HG03045 (cell line): ENCODE measurements around the gene STUB1.
"Not testable (repeated sequence)": the region's sequence is repeated elsewhere in the genome, so short reads cannot be mapped to it uniquely, and the experiment has no call there.

Experiments
- ATAC-seq: cut with Tn5 transposase; IDR thresholded peaks from one replicate; pipeline ENCODE4 v1.9.1; 2021; ENCODE audit warnings: mild to moderate bottlenecking, moderate library complexity; ENCODE audit not compliant: unreplicated experiment

Gene STUB1

DNA sequence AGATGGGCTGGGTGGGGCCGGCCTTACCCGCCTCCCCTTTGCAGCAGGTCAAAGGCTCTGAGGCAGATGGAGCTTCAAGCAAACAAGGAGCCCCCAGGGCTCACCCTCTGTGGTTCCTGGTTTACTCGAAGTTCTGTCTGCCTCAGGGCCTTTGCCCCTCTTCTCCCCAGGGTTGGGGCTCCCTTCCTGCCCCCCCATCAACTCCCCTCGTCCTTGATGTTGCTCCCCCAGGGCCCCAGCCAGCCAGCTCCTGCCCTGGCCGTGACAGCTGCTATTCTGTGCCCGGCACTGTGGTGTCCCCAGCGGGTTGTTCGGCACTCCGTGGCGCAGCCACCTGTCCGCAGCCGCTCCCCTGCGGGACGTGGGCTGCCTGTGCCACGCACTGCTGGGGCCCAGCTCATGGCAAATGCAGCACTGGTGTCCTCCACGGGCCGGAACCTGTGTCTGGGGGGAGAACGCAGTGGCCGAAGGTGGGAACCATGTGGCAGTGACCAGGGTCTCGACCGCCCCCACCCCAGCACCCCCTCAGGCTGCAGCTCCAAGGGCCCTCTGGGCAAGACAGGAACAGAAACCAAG, 30.4 kb downstream of the STUB1 start:
- no peak for ATAC-seq

DNA sequence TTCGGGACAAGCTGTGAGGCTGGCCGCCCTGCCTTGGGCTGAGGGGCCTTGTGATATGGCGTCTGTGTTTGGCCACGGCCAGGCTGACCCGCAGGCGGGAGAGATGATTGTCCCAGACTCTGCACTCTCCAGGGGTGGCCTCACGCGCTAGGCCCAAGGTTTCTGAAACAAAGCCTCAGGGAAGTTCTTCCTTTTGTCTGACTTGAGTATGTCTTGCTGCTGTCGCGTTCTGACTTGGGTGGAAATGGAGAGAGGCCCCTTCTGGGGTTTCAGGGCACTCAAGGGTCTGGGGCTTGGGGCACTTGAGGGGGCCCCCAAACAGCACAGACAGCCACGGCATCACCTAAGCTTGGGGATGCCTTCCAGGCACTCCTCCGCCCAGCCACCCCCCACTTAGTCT, 30.9 kb downstream of the STUB1 start:
- no peak for ATAC-seq

- ATAC-seq = no peak
Measured at GRCh38 chr16:711548-712320, 31.5 kb downstream of the STUB1 start.

DNA sequence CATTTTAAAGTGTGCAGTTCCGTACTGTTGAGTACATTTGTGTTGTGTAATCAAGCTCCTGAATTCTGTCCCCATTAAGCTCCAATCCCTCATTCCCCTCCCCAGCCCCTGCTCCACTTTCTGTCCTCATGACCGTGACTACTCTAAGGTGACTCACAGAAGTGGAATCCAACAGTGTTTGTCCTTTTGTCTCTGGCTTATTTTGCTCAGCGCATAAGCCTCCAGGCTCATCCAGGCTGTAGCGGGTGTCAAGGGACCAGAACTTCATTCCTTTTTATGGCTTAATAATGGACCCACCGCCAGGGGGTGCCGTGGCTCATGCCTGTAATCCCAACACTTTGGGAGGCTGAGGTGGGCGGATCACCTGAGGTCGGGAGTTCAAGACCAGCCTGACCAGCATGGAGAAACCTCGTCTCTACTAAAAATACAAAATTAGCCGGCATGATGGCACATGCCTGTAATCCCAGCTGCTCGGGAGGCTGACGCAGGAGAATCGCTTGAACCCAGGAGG, 32.6 kb downstream of the STUB1 start:
- ATAC-seq = not testable (repeated sequence)

- ATAC-seq = no peak
Measured at GRCh38 chr16:714079-714478, 33.9 kb downstream of the STUB1 start.

DNA sequence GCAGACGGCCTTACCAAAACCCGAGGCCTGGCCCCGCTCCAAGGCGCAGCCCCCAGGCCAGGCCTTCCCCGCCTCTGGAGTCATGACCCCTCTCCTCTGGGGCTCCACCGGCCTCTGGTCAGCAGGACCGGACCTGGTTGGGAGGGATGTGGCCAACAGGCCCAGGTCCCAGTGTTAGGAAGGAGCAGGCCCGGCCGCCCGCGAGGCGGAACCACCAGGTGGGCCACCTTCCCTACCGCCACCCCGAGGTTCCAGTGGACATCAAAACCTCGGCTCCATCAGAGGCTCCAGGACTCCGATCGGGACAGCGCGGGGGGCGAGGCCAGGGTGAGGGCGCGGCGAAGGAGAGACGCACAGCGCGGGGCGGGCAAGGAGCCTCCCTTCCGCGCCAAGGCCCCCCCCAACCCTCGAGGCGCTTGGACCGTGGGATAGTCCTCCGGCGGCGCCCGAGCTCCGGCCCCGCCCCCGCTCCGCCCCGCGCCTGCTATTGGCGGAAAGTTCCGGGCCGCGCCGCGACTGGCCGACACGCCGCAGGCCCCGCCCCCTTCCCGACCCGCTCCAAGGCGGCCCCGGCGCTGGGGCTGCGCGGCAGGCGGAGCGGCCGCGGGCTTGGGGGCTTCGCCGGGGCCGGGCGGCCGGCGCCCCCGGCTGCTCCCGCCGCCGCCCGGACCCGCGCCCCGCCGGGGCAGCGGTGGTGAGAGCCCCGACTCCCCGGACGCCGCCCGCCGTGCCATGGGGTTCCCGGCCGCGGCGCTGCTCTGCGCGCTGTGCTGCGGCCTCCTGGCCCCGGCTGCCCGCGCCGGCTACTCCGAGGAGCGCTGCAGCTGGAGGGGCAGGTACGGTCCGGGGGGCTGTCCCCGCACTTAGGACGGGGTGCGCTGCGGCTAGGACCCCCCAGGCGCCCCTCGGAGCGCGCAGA, 34.6 kb downstream of the STUB1 start, which contains the start of gene METRN:
TSS of gene METRN (plus strand) at position 561 of the 919 bp plus-strand sequence. CDS start at position 733, 172 bp downstream.
- no peak for ATAC-seq

DNA sequence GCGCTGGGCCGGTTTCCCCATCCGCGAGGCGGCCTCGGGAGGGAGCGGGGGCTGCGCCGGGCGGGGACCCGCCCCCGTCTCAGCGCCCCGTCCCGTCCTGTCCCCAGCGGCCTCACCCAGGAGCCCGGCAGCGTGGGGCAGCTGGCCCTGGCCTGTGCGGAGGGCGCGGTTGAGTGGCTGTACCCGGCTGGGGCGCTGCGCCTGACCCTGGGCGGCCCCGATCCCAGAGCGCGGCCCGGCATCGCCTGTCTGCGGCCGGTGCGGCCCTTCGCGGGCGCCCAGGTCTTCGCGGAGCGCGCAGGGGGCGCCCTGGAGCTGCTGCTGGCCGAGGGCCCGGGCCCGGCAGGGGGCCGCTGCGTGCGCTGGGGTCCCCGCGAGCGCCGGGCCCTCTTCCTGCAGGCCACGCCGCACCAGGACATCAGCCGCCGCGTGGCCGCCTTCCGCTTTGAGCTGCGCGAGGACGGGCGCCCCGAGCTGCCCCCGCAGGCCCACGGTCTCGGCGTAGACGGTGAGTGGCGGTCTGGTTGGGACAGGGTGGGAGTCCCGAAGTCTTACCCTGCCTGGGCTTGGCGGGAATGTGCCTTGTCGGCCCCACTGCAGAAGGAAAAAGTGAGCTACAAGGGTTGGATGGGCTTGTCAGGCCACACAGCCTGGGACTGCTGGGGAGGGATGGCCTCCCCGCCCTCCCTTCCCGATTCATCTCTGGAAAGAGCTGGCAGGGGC, 35.4 kb downstream of the STUB1 start:
- ATAC-seq = no peak

GRCh38 chr16:716200-716568, 36.0 kb downstream of the STUB1 start:
- no peak for ATAC-seq

GRCh38 chr16:716768-717325, 36.6 kb downstream of the STUB1 start:
- ATAC-seq = no peak

GRCh38 chr16:717450-718245, 37.4 kb downstream of the STUB1 start:
- ATAC-seq = no peak

DNA sequence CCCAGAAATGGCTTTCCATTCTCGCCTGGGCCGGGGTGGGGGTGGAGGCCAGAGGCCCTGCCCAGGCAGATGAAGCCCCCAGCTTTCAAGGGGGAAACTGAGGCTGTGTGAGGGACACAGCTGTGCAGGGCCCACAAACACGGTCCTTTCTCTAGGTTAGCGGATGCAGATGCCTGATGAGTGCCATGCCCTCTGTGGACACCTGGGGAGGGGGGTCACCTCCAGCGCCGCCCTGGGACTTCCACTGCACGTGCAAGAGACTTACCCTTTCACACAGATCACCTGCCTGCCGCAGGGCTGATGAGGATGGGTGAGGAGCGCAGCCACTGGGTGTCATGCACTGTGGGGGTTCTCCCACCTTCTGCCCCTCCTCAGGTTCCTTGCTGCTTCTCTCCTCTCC, 38.2 kb downstream of the STUB1 start:
- ATAC-seq = no peak

DNA sequence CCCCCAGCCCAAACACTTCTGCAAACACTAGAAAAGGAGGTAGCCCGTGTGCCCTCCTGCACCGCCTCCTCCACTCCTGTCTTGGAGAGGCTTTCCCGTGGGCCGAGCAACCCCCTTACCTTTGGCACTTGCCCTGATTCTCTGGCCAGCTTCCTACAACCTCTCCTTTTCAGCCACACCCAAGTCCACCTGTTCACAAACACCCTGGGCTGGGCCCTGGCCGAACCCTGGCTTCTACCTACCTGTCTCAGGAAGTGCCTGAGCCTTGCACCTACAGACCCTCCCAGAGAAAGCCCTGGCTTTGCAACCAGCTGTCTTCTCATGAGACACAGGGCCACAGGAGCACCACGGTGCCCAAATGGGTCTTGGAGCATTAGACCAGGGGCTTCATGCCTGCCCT, 38.7 kb downstream of the STUB1 start:
- no peak for ATAC-seq

DNA sequence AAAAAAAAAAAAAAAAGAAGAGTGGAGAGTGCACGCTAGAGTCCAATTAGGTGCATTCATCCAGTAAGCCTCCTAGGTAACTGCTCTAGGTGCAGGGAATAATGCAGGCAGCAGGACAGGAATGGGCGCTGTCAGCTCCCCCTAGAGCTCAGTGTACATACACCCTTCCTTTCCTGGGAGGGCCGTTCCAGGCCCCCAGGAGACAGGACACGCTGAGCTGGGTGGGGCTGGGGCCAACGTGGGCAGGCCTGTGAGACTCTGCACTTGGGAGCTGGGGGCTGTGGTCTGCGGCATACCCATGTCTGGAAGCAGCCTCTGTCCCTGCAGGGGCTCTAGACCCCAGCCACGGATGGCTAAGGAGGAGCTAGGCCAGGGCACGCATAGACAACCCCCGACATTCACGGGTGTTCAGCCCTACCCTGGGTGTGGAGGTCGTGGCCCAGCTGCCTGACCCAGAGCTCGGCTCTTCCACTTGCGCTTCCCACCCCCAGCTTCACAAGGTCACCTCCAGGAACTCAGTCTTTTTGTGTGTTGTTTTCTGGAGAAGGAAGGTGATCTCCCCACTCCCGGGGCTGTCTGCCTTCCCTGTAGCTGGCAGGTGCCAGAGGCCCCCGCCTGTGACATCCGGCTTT, 39.7 kb downstream of the STUB1 start:
- ATAC-seq = no peak

GRCh38 chr16:720447-720989, 40.3 kb downstream of the STUB1 start:
- ATAC-seq = peak; percentile 12

- ATAC-seq = peak; percentile 69
Measured at GRCh38 chr16:720990-721764, 41.0 kb downstream of the STUB1 start, which contains the start of gene ANTKMT. TSS of gene ANTKMT (plus strand) at chr16:721146. CDS start at chr16:721275, 129 bp downstream.

GRCh38 chr16:721765-722540, 41.7 kb downstream of the STUB1 start:
- no peak for ATAC-seq
